Endodermal cell (in vitro differentiated cells): ENCODE measurements around the gene MAPRE2. TPM values are rescaled to one million over a fixed set of nuclear protein-coding genes. Genes with fewer than 3 reads are reported as not detected.

Experiments
- DNase-seq: peaks from one replicate; pipeline ENCODE4 v3.0.0-alpha.2; 2017
- H3K27ac ChIP-seq: 2 replicates; pipeline ENCODE4 v1.5.1; 2013; ENCODE audit warnings: mild to moderate bottlenecking, low read depth, low read length, moderate library complexity
- H3K27me3 ChIP-seq: 2 replicates; pipeline ENCODE4 v1.6.1; 2013; ENCODE audit warnings: mild to moderate bottlenecking, low read length, moderate library complexity; ENCODE audit not compliant: insufficient read depth, control insufficient read depth, poor library complexity, severe bottlenecking
- H3K36me3 ChIP-seq: 2 replicates; pipeline ENCODE4 v1.7.0; 2013; ENCODE audit warnings: mild to moderate bottlenecking, low read length, moderate library complexity; ENCODE audit not compliant: control insufficient read depth, insufficient read depth
- H3K4me1 ChIP-seq: one replicate; pipeline ENCODE4 v1.7.0; 2013; ENCODE audit warnings: low read length; ENCODE audit not compliant: control insufficient read depth, insufficient read depth
- H3K4me3 ChIP-seq: 2 replicates; pipeline ENCODE4 v1.5.1; 2013; ENCODE audit warnings: mild to moderate bottlenecking, low read length, moderate library complexity
- H3K9ac ChIP-seq: 2 replicates; pipeline ENCODE4 v1.6.1; 2013; ENCODE audit warnings: mild to moderate bottlenecking, low read length, moderate library complexity; ENCODE audit not compliant: poor library complexity, severe bottlenecking; ENCODE audit errors: extremely low read depth
- H3K9me3 ChIP-seq: 2 replicates; pipeline ENCODE4 v1.6.1; 2013; ENCODE audit warnings: mild to moderate bottlenecking, low read length, moderate library complexity; ENCODE audit not compliant: control insufficient read depth
- H3K27ac Mint-ChIP-seq: 2 replicates; pipeline ENCODE4 v1.8.0; 2020; ENCODE audit warnings: mixed read lengths
- H3K27me3 Mint-ChIP-seq: 2 replicates; pipeline ENCODE4 v1.8.0; 2021; ENCODE audit warnings: mild to moderate bottlenecking, mixed read lengths; ENCODE audit not compliant: insufficient read depth
- H3K36me3 Mint-ChIP-seq: 2 replicates; pipeline ENCODE4 v1.8.0; 2020; ENCODE audit warnings: low read depth, mixed read lengths
- H3K4me1 Mint-ChIP-seq: 2 replicates; pipeline ENCODE4 v1.8.0; 2020; ENCODE audit warnings: mixed read lengths
- H3K4me3 Mint-ChIP-seq: 2 replicates; pipeline ENCODE4 v1.8.0; 2020; ENCODE audit warnings: mild to moderate bottlenecking, moderate library complexity, mixed read lengths
- H3K9me3 Mint-ChIP-seq: 2 replicates; pipeline ENCODE4 v1.8.0; 2020; ENCODE audit warnings: mild to moderate bottlenecking, mixed read lengths
- WGBS, 2 experiments: methylation state at CpG; one replicate each; pipeline versions ENCODE4 v1.1.5 to v1.1.7; 2013; ENCODE audit warnings: missing lambda C conversion rate in 2 of 2, mixed read lengths in 1 of 2; ENCODE audit not compliant: insufficient coverage in 1 of 2, insufficient read length in 1 of 2; 5-methylcytosine and 5-hydroxymethylcytosine counted together
- total RNA-seq, 2 donors: library from RNA; stranded (reverse); fragmentation: NEBNext Ultra II Directional in 1 of 2; extraction: Animal tissue kit (Norgen Biotek cat#: 25700) in 1 of 2; gene quantifications; 2 replicates in 1 of 2; 3 replicates in 1 of 2; pipeline ENCODE4 v1.2.1, GENCODE V29; 2021
- TF ChIP-seq, protein P1 (sequence below): fragments of 200-600 bp; sonication (generic); conservative IDR thresholded peaks from 2 replicates; pipeline ENCODE4 v1.5.0; 2021; ENCODE audit warnings: antibody characterized with exemption, mild to moderate bottlenecking

MAPRE2 gene
- total RNA-seq, 2 donors from 2014 or later, result 15.2 to 16.5 TPM

DNA sequence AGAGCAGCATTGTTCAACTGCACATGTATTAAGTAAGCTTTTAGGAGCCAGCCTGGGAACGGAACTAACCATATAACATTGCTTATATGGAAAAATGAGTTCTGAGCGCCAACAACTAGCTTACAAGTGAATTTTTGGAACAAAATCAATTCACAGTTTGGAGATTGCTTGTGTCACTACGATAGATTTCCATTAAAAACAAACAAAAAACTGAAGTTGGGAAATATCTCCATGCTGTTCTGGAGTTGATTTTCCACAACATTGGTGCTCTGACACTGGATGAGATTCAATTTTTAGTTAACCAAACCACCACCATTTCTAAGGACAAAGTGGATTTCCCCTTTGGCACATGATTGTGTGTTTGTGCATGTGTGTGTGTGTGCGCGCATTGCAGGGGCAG lies 142.7 kb downstream of the MAPRE2 start:
- H3K4me1 ChIP-seq, result no peaks in the 10 kb centered on the region
- H3K9ac ChIP-seq, result no peak overlapping the region
- no peaks in the 10 kb centered on the region for H3K27me3 ChIP-seq
- H3K36me3 ChIP-seq, result no peaks in the 10 kb centered on the region
- TF ChIP-seq, protein P1, sequence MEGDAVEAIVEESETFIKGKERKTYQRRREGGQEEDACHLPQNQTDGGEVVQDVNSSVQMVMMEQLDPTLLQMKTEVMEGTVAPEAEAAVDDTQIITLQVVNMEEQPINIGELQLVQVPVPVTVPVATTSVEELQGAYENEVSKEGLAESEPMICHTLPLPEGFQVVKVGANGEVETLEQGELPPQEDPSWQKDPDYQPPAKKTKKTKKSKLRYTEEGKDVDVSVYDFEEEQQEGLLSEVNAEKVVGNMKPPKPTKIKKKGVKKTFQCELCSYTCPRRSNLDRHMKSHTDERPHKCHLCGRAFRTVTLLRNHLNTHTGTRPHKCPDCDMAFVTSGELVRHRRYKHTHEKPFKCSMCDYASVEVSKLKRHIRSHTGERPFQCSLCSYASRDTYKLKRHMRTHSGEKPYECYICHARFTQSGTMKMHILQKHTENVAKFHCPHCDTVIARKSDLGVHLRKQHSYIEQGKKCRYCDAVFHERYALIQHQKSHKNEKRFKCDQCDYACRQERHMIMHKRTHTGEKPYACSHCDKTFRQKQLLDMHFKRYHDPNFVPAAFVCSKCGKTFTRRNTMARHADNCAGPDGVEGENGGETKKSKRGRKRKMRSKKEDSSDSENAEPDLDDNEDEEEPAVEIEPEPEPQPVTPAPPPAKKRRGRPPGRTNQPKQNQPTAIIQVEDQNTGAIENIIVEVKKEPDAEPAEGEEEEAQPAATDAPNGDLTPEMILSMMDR, result no peak
- no peak overlapping the region for H3K27ac ChIP-seq
- no peak overlapping the region for H3K4me3 ChIP-seq
- Mint-ChIP-seq H3K27me3 (no peaks in the 10 kb centered on the region), H3K27ac (no peak overlapping the region), H3K9me3 (no peaks in the 10 kb centered on the region), H3K4me3 (no peak overlapping the region), H3K4me1 (peaks cover 5% of the 10 kb centered on the region), H3K36me3 (no peaks in the 10 kb centered on the region)
- no peak for DNase-seq
- H3K9me3 ChIP-seq, result no peaks in the 10 kb centered on the region
- WGBS, 2 experiments, result 88 to 100% methylated on average over 2 to 5 of the region's 5 CpGs

DNA sequence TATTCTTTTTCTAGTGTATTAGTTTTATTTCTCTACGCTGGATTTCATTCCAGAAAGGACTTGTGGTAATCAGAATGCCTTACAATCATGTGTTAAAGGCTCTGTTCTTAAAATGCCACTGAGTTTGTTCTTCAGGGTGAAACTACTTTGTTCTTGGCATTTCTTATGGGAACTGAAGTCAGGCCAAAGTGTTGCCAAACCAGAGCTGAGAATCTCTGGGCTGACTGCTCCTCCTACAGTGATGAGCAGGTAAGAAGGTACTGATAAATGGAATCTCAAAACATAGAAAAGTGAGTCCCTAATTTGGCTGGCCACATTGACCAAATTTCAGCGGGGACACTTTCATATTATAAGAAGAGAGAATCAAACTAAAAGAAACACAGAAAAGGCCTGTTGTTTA lies 144.6 kb downstream of the MAPRE2 start:
- Mint-ChIP-seq H3K27me3 (no peaks in the 10 kb centered on the region), H3K4me3 (no peak overlapping the region), H3K27ac (no peak overlapping the region), H3K4me1 (peaks cover 11% of the 10 kb centered on the region), H3K36me3 (no peaks in the 10 kb centered on the region), H3K9me3 (no peaks in the 10 kb centered on the region)
- no peak overlapping the region for H3K4me3 ChIP-seq
- H3K27ac ChIP-seq, result no peak overlapping the region
- WGBS, 2 experiments, result 84% methylated on average over 2 of the region's 2 CpGs; no CpG with 5 or more reads in 1 of the 2 experiments
- TF ChIP-seq, protein P1, result no peak
- H3K9ac ChIP-seq, result no peak overlapping the region
- H3K9me3 ChIP-seq, result no peaks in the 10 kb centered on the region
- no peaks in the 10 kb centered on the region for H3K36me3 ChIP-seq
- no peaks in the 10 kb centered on the region for H3K4me1 ChIP-seq
- H3K27me3 ChIP-seq, result no peaks in the 10 kb centered on the region
- no peak for DNase-seq

DNA sequence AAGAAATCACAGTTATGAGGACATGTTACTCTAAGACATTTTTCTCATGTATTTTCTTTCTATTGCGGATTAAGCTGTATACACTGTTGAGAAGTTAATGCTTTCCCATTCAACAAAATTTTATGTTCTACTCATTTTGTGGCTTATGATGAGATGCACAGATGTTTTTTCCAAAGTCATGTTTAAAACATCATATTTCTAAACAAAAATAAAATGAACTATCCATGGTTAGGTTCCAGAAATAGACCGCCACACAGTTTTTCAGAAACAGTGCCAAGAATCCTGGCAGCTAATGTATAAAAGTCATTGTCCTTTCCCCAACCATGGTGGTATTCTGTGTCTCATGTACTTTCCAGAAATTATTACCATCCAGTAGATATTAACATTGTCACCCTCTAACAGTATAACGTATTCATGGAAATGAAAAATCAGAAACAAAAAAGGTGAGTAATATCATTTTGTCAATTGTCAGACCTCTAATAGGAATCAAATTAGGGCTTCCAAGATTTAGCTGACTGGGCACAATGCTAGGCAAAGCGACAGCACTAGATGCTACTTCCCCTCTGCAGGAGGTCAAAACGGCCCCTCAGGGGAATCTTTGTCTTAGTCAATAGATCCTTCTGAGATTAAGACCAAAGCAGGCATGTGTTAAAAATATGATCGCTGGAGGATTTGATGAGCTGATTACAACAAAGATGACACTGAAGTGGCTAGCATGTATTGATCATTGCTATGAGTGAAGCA lies 145.2 kb downstream of the MAPRE2 start:
- 75 to 80% methylated on average over 3 to 5 of the region's 6 CpGs for WGBS, 2 experiments
- no peaks in the 10 kb centered on the region for H3K9me3 ChIP-seq
- Mint-ChIP-seq H3K36me3 (no peaks in the 10 kb centered on the region), H3K27ac (no peak overlapping the region), H3K4me3 (no peak overlapping the region), H3K27me3 (no peaks in the 10 kb centered on the region), H3K4me1 (peaks cover 17% of the 10 kb centered on the region), H3K9me3 (no peaks in the 10 kb centered on the region)
- no peaks in the 10 kb centered on the region for H3K36me3 ChIP-seq
- no peak overlapping the region for H3K4me3 ChIP-seq
- H3K27me3 ChIP-seq, result no peaks in the 10 kb centered on the region
- no peaks in the 10 kb centered on the region for H3K4me1 ChIP-seq
- TF ChIP-seq, protein P1, result no peak
- no peak for DNase-seq
- no peak overlapping the region for H3K9ac ChIP-seq
- no peak overlapping the region for H3K27ac ChIP-seq
